Activated naive CD4-positive, alpha-beta T cell treated with Interleukin-2 at 50 U/mL for 16 hours (primary cell): ENCODE measurements around the gene VPS52.

Experiments used
- DNase-seq: peaks from one replicate; pipeline ENCODE4 v3.0.0-alpha.2; 2020

VPS52 gene

DNA sequence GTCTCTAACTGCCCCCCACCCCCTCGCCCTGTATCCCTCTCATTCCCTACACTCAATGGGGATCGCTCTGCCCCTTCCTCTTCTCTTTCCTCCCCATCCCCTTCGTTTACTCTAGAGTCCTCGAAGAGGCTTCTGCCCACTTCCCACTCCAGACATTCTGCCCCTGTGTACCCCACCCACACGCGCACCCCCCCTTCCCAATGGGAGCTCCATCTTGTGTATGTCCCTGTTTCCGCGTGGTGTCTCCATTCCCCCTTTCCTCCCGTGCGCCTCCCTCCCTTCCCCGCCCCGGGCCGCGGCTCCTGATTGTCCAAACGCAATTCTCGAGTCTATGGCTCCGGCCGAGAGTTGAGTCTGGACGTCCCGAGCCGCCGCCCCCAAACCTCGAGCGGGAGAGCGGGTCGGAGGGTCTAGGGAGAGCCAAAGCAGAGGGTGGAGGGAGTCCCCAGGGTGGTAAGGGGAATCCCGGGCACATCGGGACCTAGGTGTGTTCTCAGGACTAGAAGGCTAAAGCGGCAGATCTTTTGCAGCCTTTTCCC is 64.1 kb downstream of the VPS52 start:
- DNase-seq: no peak

DNA sequence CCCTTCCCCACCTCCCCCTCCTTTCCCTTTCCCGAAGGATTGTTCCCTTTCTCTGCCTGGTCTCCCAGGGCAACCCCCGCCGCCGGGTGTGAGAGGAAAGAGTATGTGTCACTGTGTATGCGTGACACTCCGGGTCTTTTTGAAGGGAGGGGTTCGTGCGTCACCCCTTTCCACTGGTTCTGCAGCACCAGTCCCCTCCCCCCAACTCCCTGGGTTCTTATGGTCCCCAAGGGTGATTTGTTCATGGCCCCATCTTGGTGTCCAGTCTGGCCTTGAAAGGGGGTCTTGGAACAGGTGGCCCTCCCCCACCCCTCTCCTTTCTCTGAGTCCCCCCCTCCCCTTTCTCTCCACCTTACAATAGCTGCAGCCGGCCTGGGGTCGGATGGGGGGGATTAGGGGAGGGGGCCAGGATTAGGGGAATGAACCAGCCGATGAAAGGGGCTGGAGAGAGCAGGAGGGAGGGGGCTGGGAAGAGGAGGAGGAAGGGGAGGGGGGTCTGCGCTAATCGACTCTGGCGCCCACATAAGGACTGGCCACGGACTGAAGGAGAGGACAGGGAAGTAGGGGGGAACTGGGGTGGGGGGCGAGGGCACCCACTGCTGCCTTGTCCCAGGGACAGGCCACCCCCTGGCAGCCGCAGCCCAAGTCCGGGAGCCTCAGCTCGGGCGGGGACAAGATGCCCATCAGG is 64.7 kb downstream of the VPS52 start:
- no peak for DNase-seq

DNA sequence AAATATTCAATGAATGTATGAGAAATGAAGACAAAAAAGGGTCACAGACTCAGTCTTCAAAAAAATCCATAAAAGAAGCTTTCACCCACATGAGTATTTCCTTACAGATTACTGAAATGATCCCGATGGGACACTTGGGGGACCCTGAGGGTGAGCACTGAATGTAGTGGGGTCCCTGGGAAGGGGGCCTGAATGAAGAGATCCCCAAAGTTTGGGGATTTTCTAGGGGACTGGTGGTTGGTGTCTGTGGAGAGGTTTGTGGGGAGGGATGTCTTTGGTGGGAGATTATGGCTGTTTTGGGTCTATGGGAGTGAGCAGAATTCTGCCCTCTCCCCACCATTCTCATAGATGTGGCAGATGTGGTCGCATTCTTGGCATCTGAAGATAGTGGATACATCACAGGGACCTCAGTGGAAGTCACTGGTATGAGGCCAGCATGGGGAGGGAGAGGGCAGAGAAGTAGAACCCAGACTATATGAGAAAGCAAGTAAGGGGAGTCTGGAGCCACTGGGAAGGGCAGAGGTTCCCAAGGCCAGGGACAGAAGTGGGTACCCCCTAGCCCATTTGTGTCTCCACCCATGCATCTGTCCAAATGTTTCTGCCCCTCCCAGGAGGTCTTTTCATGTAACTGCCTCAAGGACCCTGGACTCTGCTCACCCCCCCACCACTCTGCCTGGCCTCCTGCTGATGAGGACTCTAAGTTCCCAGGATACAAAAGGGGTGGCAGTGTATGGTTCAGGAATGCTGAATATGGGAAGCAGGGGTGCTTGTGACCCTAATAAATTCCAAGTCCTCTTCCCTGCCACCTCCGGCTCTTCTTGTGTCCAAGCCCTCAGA is 65.4 kb downstream of the VPS52 start:
- DNase-seq: no peak

DNA sequence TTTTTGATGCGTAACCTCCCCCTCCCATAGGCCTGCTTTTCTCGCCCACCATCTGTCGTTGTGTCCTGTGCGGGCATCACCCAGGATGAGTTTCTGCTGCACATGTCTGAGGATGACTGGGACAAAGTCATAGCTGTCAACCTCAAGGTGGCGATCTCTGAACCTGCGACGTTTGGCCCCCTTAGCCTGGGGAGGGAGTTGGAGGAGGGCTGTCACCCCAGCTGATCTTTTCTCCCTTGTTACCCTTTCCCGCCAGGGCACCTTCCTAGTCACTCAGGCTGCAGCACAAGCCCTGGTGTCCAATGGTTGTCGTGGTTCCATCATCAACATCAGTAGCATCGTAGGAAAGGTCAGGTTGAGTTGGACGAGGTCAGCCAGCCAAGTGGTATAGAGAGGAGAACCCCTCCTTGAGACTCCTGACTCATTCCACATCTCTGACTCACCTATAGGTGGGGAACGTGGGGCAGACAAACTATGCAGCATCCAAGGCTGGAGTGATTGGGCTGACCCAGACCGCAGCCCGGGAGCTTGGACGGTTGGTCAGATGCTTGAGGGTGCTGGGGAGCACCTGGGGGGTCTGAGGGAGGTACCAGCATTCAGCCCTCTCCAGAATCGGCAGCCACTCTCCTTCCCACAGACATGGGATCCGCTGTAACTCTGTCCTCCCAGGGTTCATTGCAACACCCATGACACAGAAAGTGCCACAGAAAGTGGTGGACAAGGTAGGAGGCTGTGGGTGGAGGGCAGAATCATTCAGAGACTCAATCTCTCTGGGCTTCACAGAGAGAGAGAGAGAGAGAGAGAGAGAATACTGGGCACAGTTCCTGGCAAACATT is 66.3 kb downstream of the VPS52 start:
- DNase-seq: peak; percentile 59

DNA sequence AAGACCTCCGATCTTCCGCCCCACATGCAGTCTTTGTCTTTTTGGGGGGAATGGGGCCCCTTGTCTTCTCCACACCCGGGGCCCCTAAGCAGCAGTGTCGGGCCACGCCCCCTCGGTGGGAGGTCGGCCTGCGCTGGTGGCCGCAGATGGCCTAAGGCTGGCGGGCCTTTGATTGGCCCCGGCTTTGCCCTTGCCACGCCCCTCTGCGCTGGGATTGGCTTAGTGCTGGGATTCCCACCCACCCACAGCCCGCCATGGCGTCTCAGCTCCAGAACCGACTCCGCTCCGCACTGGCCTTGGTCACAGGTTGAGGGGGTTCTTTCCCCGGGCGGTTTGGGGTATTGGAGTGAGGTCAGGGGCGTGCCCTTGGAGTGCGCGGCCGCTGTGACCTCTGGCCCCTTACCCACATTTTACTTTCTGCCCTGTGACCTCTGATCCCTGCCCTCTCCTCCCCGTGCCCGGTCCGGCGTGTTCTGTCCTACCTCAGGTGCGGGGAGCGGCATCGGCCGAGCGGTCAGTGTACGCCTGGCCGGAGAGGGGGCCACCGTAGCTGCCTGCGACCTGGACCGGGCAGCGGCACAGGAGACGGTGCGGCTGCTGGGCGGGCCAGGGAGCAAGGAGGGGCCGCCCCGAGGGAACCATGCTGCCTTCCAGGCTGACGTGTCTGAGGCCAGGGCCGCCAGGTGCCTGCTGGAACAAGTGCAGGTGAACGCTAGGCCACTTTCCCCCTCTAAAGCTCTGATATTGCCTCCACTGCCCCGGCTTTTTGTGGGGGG is 67.1 kb downstream of the VPS52 start, which contains the start of gene HSD17B8:
TSS of gene HSD17B8 (plus strand) at position 241 of the 776 bp plus-strand sequence. CDS start at position 255, 14 bp downstream.
- DNase-seq: peak; percentile 94

DNA sequence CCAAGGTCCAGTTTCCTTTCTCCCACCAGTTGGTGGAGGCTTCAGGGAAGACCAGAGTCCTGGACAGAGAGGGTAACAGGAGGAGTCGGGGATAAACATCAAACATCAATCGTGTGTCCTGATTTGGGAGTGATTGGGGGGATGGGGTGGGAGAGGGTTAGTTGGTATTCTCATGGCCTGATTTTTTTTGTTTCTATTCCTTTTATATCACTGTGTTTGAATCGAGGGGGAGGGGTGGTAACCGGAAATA is 67.6 kb downstream of the VPS52 start:
- DNase-seq: no peak

DNA sequence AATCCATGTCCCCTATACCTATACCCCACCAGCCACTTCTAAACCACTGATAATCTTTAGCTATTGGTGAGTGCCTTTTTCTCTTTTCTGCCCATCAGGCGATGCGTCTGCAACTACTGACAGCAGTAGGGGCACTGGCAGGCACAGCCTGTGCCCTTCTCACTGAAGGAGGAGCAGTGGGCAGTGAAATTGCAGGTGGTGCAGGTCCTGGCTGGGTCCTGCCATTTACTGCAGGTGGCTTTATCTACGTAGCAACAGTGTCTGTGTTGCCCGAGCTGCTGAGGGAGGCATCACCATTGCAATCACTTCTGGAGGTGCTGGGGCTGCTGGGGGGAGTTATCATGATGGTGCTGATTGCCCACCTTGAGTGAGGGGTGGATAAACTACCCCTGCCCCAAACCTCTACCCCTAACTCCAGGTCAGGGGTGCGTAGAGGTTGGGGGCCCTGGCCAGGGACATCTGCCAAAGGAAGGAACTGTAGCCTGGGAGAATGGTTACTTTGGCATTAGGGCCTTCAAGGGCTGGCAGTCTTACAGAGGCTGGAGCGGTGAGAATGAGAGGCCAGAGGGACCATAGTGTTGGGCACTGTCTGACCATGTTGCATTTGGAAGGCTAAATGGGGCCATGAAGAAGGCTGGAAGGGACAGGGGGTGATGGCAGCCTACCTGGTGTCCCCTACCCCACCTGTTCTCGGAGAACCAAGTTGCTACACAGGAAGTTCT is 68.1 kb downstream of the VPS52 start:
- no peak for DNase-seq

DNA sequence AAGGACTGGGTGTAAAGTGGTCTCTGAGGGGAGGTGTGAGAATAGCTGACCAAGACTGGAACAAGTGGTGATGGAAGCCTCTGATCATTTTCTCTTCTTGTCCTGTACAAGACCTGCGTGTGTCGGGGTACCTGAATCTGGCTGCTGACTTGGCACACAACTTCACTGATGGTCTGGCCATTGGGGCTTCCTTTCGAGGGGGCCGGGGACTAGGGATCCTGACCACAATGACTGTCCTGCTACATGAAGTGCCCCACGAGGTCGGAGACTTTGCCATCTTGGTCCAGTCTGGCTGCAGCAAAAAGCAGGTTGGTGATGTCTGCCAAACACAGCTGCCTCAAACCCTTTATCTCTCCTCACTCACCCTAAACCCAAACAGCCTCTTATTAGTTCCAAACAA is 68.9 kb downstream of the VPS52 start:
- no peak for DNase-seq

DNA sequence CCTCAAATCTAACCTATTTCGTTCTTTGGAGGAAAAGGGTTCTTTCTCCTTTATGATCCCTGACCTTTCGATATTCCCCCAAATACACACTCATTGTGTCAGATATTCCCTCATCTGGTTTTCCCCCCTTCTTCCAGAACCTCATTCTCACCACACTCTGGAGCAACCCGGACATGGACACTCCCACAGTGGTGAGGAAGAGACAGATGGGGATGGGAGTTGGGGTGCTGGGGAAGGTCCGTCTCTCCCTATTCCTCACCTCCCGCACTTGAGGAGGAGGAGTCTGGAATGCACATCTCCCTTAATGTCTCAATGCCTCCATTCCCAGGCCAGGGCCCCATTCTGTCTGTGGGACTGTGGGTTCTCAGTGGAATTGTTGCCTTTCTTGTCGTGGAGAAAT is 69.7 kb downstream of the VPS52 start:
- no peak for DNase-seq

DNA sequence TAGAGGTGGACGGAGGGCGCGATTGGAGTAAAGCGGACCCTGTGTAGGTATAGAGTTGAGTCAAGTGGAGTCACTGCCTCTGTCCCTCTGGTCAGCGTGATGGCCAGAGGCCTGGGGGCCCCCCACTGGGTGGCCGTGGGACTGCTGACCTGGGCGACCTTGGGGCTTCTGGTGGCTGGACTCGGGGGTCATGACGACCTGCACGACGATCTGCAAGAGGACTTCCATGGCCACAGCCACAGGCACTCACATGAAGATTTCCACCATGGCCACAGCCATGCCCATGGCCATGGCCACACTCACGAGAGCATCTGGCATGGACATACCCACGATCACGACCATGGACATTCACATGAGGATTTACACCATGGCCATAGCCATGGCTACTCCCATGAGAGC is 70.5 kb downstream of the VPS52 start:
- no peak for DNase-seq
